GM19463 (cell line): ENCODE results near the gene NSMCE1.
"Not testable (repeated sequence)": the region's sequence is repeated elsewhere in the genome, so short reads cannot be mapped to it uniquely, and the experiment has no call there.

Experiments used
- ATAC-seq: cut with Tn5 transposase; IDR thresholded peaks from one replicate; pipeline ENCODE4 v1.9.1; 2021; ENCODE audit warnings: mild to moderate bottlenecking, moderate library complexity; ENCODE audit not compliant: unreplicated experiment

The NSMCE1 gene

DNA sequence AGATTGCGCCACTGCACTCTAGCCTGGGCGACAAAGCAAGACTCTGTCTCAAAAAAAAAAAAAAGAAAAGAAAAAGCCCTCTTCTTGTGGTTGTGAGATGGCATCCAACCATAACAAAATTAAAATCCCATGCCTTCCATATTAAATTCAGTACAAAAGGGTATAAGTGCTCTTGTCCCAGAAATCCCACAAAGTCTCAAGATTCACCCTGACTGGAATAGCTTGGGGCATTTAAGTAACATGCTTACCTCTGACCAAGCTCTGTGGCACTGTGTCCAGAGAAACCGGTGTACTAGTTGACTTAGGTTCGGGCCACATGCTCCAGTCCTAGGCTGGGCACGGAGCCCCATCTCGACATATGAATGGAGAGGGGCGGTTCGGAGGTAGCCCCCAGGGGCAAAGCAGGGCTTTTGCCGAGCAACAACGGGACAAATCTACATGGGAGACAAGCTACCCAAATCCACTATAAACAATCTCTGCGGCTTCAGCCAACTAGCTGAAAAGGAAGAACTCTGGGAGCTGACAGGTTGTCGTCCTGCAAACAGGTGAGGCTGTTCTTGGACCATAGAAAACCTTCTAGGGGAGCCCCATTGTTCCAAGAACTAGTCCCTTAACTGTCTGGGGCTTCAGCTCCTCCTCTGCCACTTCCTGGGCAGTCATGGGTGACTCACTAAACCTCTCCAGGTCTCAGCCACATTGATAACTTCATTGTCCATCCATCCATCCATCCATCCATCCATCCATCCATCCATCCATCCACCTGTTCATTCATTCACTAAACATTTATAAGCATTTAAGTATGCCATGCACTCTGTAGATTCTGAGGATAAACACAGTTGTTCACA is 34.9 kb upstream of the NSMCE1 start:
- ATAC-seq = no peak

DNA sequence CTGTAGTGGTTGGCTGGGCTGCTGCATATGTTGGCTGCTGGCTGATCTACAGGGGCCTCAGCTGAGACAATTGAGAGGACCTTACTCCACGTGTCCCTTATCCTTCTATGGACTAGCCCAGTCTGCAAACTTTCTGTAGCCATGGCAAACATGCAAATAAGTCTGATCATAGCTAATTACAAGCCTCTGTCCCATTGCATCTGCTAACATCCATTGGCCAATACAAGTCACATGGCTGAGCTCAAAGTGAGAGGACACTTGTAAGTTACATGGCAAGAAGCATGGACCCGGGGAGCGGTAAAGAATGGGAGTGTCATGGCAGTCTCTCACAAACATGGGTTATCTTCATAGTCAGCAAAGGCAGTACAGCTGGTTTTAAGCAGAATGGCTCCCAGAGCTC is 33.6 kb upstream of the NSMCE1 start:
- no peak for ATAC-seq

- ATAC-seq = no peak
These were observed 32.8 kb upstream of the NSMCE1 start for GRCh38 chr16:27301236-27301861.

GRCh38 chr16:27298132-27298531 is 29.6 kb upstream of the NSMCE1 start:
- no peak for ATAC-seq

DNA sequence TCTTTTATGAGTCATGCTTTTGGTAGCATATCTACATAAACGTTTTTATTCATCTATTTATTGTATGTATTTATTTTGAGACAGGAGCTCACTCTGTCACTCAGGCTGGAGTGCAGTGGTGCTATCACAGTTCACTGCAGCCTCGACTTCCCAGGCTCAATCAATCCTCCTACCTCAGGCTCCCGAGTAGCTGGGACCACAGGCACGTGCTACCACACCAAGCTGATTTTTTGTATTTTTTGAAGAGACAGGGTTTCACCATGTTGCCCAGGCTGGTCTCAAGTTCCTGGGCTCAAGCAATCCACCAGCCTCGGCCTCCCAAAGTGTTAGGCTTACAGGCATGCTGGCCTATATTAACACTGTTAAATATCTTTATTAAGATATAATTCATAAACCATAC is 24.8 kb upstream of the NSMCE1 start:
- no peak for ATAC-seq

DNA sequence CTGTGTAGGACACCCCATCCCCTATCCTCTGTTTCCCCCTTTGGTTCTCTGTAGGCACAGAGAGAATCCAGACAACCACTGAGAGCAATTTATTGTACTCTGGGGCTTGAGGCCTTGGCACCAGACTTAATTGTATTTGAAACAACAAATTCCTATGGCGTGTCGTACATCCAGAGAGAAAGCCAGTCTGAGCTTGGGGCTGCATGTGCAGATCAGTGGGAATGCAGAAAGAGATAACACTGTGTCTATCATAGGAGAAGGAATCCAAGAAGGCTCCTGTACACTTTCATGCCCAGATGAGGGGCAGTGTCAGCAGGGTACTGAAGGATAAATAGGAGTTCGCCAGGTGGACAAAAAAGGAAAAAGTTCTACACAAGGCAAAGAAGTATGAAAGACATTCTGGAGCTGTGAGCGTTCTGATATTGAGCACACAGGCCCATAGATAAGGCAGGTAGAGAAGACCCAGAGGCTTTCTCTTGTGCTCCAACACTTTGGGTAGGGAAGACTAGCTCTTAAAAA is 23.2 kb upstream of the NSMCE1 start:
- no peak for ATAC-seq

DNA sequence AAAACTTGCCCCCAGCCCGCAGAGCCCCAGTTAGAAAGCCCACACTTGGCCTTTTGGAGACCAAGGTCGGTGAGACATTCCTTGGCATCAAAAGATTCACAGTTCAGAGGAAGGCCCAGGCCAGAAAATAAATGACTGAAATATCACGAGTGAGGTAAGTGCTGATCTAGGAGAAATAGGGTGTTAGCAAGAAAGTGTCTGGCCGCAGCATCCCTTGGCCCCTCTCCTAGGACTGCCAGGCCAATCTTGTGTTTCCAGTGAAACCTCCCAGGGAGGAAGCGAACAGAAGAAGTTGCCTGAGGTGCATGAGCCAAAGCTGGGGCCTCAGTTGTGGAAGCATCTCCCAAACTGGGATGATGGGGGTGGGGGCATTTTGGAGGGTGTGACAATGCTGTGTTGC is 22.5 kb upstream of the NSMCE1 start:
- ATAC-seq = no peak

GRCh38 chr16:27290562-27290961 is 22.0 kb upstream of the NSMCE1 start:
- ATAC-seq = no peak

DNA sequence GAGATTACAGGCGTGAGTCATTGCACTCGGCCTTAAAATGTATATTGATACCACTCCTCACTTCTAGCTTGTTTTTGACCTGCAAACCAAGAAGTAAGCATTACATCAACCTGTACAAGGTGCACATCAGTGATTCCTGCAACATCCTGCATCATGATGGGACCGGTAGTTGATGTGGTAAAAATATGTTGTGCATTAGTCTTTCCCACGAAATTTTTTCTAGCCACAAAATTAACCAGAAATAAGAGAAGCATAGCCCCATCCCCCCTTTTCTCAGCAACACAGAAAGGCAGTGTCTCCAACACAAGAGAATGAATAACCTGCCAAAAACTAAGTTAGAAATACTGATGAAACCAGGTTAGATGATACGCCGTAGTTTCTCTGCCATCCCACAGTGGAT is 21.1 kb upstream of the NSMCE1 start:
- ATAC-seq = no peak

DNA sequence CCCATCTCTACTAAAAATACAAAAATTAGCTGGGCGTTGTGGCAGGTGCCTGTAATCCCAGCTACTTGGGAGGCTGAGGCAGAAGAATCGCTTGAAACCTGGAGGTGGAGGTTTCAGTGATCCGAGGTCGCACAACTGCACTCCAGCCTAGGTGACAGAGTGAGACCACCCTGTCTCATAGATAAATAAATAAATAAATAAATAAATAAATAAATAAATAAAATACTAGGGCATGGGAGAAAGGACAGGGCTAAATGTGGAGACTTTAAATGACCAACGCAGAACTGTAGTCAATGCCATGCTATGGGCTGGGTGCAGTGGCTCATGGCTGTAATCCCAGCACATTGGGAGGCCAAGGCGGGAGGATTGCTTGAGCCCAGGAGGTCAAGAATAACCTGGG is 19.7 kb upstream of the NSMCE1 start:
- not testable (repeated sequence) for ATAC-seq

- ATAC-seq = no peak
These were observed 19.3 kb upstream of the NSMCE1 start for GRCh38 chr16:27287887-27288286.

- no peak for ATAC-seq
These were observed 18.7 kb upstream of the NSMCE1 start for GRCh38 chr16:27287051-27287811.

DNA sequence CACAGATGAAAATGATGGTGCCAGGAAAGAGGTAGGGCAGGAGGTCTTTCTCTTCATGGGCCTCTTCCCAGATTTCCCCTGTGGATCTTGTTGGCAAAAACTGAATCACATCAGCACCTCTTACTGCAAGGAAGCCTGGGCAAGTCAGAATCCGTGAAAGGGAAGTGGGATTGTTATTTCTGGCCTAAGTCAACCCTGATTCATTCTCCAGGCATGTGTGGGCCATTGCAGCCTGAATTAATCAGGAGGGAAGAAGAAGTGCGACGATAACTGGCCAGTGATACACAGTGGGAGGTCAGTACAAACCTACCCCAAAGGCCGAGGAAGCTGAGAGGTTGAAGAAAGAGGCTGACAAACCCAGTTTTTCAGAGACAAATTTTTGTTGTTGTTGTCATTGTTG is 17.9 kb upstream of the NSMCE1 start:
- no peak for ATAC-seq

DNA sequence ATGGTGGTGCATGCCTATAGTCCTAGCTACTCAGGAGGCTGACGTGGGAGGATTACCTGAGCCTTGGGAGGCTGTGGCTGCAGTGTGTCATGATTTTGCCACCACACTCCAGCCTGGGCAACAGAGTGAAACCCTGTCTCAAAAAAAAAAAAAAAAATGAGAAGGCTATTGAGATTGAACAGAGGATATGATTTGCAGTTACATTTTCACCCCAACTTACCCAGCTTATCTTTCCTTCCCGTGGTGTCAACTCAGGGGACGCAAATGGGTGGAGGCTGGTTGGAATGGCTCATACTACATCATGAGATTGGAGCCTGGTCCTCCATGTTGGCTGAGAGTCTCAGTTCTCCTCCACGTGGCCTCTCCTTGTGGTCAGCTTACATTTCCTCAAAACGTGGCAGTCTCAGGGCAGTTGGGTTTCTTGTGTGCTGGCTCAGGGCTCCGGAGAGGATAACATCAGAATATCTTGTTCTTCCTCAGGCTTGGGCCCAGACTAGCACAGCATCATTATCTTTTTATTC is 17.2 kb upstream of the NSMCE1 start:
- no peak for ATAC-seq

GRCh38 chr16:27284865-27285675 is 16.5 kb upstream of the NSMCE1 start:
- ATAC-seq = no peak

GRCh38 chr16:27281243-27281642 is 12.7 kb upstream of the NSMCE1 start:
- no peak for ATAC-seq

DNA sequence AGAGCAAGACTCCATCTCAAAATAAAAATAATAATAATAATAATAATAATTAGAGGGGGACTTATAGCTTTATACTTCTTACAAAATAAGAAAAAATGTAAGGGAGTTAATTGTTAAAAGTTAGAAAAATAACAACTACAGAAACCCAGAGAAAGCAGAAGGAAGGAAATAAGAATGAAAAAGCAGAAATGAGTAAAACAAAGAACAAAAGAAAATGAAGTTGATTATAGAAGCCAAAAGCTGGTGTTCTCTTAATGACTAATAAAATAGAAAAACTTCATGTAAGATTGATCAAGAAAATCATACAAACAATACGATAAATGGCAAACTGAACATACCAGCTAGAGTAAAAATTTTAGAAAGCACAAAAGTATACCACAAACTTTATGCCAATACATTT is 6.8 kb upstream of the NSMCE1 start:
- ATAC-seq = no peak

- ATAC-seq = not testable (repeated sequence)
These were observed 5.9 kb upstream of the NSMCE1 start for GRCh38 chr16:27274424-27274874.

GRCh38 chr16:27273670-27274423 is 5.3 kb upstream of the NSMCE1 start:
- ATAC-seq = no peak

DNA sequence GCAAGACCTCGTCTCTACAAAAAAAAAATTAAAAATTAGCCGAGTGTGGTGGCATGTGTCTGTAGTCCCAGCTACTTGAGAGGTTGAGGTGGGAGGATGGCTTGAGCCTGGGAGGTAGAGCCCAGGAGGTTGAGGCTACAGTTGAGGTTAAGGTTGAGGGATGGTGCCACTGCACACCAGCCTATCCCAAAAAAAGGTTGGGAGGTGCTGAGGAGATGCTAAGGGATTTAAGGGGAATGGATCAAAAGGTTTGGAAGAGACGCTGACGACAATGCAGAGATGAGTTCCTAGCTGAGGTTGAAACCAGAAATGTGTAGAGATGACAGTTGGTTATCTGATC is 4.7 kb upstream of the NSMCE1 start:
- no peak for ATAC-seq
